ENCODE results near the gene COL2A1. TPM values are rescaled to one million over a fixed set of nuclear protein-coding genes. Genes with fewer than 3 reads are reported as not detected.

Gene COL2A1
- total RNA-seq, 1 donor from 2014 or later = 86.4 TPM

- Mint-ChIP-seq H3K4me1 (peaks cover 21% of the 10 kb centered on the region), H3K27ac (no peak overlapping the region), H3K9me3 (no peaks in the 10 kb centered on the region), H3K36me3 (no peaks in the 10 kb centered on the region), H3K4me3 (no peak overlapping the region), H3K27me3 (ENCODE audit: low read depth) (no peaks in the 10 kb centered on the region)
- no peak for TF ChIP-seq CTCF (IDR thresholded peaks at IDR 0.05; ENCODE audit: unreplicated experiment)
- no peak for DNase-seq (ENCODE audit: low spot score in 2 of 2, unreplicated experiment in 2 of 2)
Observed at GRCh38 chr12:48034835-48035805, 30.8 kb upstream of the COL2A1 start.

GRCh38 chr12:48033451-48033850 lies 29.2 kb upstream of the COL2A1 start:
- Mint-ChIP-seq H3K36me3 (no peaks in the 10 kb centered on the region), H3K4me1 (peaks cover 38% of the 10 kb centered on the region), H3K4me3 (no peak overlapping the region), H3K27me3 (ENCODE audit: low read depth) (no peaks in the 10 kb centered on the region), H3K9me3 (no peaks in the 10 kb centered on the region), H3K27ac (no peak overlapping the region)
- no peak for DNase-seq (ENCODE audit: low spot score in 2 of 2, unreplicated experiment in 2 of 2)
- no peak for TF ChIP-seq CTCF (IDR thresholded peaks at IDR 0.05; ENCODE audit: unreplicated experiment)

- DNase-seq (ENCODE audit: low spot score in 2 of 2, unreplicated experiment in 2 of 2) = no peak
- Mint-ChIP-seq H3K27me3 (ENCODE audit: low read depth) (no peaks in the 10 kb centered on the region), H3K9me3 (no peaks in the 10 kb centered on the region), H3K4me3 (no peak overlapping the region), H3K36me3 (no peaks in the 10 kb centered on the region), H3K27ac (no peak overlapping the region), H3K4me1 (peaks cover 40% of the 10 kb centered on the region)
- TF ChIP-seq CTCF (IDR thresholded peaks at IDR 0.05; ENCODE audit: unreplicated experiment) = no peak
Observed at GRCh38 chr12:48032597-48032996, 28.3 kb upstream of the COL2A1 start.

- H3K4me3 Mint-ChIP-seq = no peak overlapping the region
- TF ChIP-seq CTCF (IDR thresholded peaks at IDR 0.05; ENCODE audit: unreplicated experiment) = no peak
- no peaks in the 10 kb centered on the region for H3K36me3 Mint-ChIP-seq
- peaks cover 41% of the 10 kb centered on the region for H3K4me1 Mint-ChIP-seq
- no peaks in the 10 kb centered on the region for H3K27me3 Mint-ChIP-seq (ENCODE audit: low read depth)
- H3K9me3 Mint-ChIP-seq = no peaks in the 10 kb centered on the region
- H3K27ac Mint-ChIP-seq = no peak overlapping the region
- DNase-seq (ENCODE audit: low spot score in 2 of 2, unreplicated experiment in 2 of 2) = no peak
Observed at GRCh38 chr12:48031135-48031960, 27.1 kb upstream of the COL2A1 start.

GRCh38 chr12:48030173-48030650 lies 25.9 kb upstream of the COL2A1 start:
- TF ChIP-seq CTCF (IDR thresholded peaks at IDR 0.05; ENCODE audit: unreplicated experiment) = no peak
- no peaks in the 10 kb centered on the region for H3K27me3 Mint-ChIP-seq (ENCODE audit: low read depth)
- H3K4me1 Mint-ChIP-seq = peaks cover 43% of the 10 kb centered on the region
- H3K9me3 Mint-ChIP-seq = no peaks in the 10 kb centered on the region
- peak overlapping the region; percentile 18 for H3K27ac Mint-ChIP-seq
- no peak for DNase-seq (ENCODE audit: low spot score in 2 of 2, unreplicated experiment in 2 of 2)
- no peak overlapping the region for H3K4me3 Mint-ChIP-seq
- no peaks in the 10 kb centered on the region for H3K36me3 Mint-ChIP-seq
